Gastroesophageal sphincter (tissue), 4 donors: Measurements from ENCODE around the gene SIGLEC7. TPM values are rescaled to one million over a fixed set of nuclear protein-coding genes. Genes with fewer than 3 reads are reported as not detected.

Experiments used
- ATAC-seq: fragments of 150-250 bp; one replicate; pipeline ENCODE4 v1.9.1; 2016; ENCODE audit warnings: mild to moderate bottlenecking, moderate library complexity
- H3K27ac ChIP-seq, 4 donors: fragments of 200-600 bp; sonication (generic) in 3 of 4; 1 replicate in 3 of 4; 2 replicates in 1 of 4; pipeline ENCODE4 v1.5.1; 2016 to 2019
- H3K27me3 ChIP-seq: fragments of 200-600 bp; sonication (generic); one replicate; pipeline ENCODE4 v1.5.1; 2019
- H3K36me3 ChIP-seq, 2 donors: fragments of 200-600 bp; sonication (generic); one replicate each; pipeline ENCODE4 v1.5.1; 2019; ENCODE audit warnings: control low read depth in 1 of 2
- H3K4me1 ChIP-seq, 3 donors: fragments of 200-600 bp; sonication (generic); 1 replicate in 2 of 3; 2 replicates in 1 of 3; pipeline ENCODE4 v1.5.1; 2016 to 2019; ENCODE audit warnings: control low read depth in 2 of 3
- H3K4me3 ChIP-seq, 2 donors: fragments of 200-600 bp; sonication (generic); one replicate each; pipeline ENCODE4 v1.5.1; 2019; ENCODE audit warnings: mild to moderate bottlenecking in 1 of 2, moderate library complexity in 1 of 2
- H3K9me3 ChIP-seq, 3 donors: fragments of 200-600 bp; sonication (generic); one replicate each; pipeline ENCODE4 v1.5.1; 2017 to 2019; ENCODE audit warnings: control low read depth in 2 of 3
- EP300 ChIP-seq: sonication (generic); formaldehyde crosslinking; IDR thresholded peaks from one replicate; pipeline ENCODE4 v1.6.1; 2017; ENCODE audit warnings: antibody characterized with exemption, mild to moderate bottlenecking
- POLR2A ChIP-seq, 2 donors: fragments of 450-650 bp; IDR thresholded peaks; one replicate each; pipeline ENCODE4 v1.6.1; 2017; ENCODE audit warnings: antibody characterized with exemption in 2 of 2, mild to moderate bottlenecking in 2 of 2, moderate library complexity in 1 of 2
- POLR2AphosphoS5 ChIP-seq: sonication (generic); formaldehyde crosslinking; IDR thresholded peaks from one replicate; pipeline ENCODE4 v1.6.1; 2017; ENCODE audit warnings: antibody characterized with exemption
- WGBS, 2 donors: methylation state at CpG; one replicate each; pipeline ENCODE4 v1.1.5; 2018; ENCODE audit warnings: low coverage in 1 of 2; 5-methylcytosine and 5-hydroxymethylcytosine counted together
- total RNA-seq, 4 donors: library from RNA; depleted of rRNA; stranded (reverse); fragments of >200 nt; gene quantifications; one replicate each; pipeline ENCODE4 v1.1.0, GENCODE V29; 2016
- TF ChIP-seq, protein P1 (sequence below), 4 experiments: fragments of 200-600 bp in 2 of 4; fragments of 450-650 bp in 2 of 4; sonication (generic) in 1 of 4; IDR thresholded peaks; one replicate each; pipeline ENCODE4 v1.5.1; 2017 to 2019; ENCODE audit warnings: antibody characterized with exemption in 4 of 4, mild to moderate bottlenecking in 2 of 4, moderate library complexity in 2 of 4

SIGLEC7 gene
- total RNA-seq, 4 donors from 2014 or later: 0.46 to 4.4 (median 2.8) TPM; not detected in 1

DNA sequence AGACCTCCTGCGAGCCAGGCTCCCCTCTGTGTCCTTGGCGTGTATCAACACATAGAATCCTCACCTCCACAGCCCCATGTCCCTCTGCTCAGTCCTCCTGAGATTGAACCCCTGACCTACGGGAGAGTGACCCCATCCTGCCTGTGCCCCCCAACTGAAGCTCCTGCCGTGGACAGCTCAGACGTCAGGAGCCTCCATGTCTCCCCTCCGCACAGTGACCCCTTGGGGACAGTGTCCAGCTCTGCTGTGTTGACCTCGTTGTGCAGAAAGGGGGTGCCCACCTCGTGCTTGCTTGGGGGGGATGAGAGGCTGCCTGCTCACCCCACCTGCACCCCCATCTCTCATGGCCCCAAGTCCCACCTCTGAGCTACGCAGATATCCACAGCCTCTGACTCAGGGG is 17.9 kb upstream of the SIGLEC7 start:
- Histone ChIP-seq H3K4me1 (no peaks in the 10 kb centered on the region), H3K36me3 (no peaks in the 10 kb centered on the region), H3K4me3 (no peak overlapping the region), H3K27ac (peak overlapping the region in 2 of 4 donors; percentile 29 to 62), H3K9me3 (no peaks in the 10 kb centered on the region), H3K27me3 (peaks cover 47% of the 10 kb centered on the region)
- 83% methylated on average over 2 of the region's 9 CpGs; no CpG with 5 or more reads in 1 of the 2 donors for WGBS, 2 donors
- no peak for ATAC-seq
- TF ChIP-seq, protein P1, sequence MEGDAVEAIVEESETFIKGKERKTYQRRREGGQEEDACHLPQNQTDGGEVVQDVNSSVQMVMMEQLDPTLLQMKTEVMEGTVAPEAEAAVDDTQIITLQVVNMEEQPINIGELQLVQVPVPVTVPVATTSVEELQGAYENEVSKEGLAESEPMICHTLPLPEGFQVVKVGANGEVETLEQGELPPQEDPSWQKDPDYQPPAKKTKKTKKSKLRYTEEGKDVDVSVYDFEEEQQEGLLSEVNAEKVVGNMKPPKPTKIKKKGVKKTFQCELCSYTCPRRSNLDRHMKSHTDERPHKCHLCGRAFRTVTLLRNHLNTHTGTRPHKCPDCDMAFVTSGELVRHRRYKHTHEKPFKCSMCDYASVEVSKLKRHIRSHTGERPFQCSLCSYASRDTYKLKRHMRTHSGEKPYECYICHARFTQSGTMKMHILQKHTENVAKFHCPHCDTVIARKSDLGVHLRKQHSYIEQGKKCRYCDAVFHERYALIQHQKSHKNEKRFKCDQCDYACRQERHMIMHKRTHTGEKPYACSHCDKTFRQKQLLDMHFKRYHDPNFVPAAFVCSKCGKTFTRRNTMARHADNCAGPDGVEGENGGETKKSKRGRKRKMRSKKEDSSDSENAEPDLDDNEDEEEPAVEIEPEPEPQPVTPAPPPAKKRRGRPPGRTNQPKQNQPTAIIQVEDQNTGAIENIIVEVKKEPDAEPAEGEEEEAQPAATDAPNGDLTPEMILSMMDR (IDR thresholded peaks at IDR 0.05): no peak
- no peak for TF ChIP-seq POLR2A (IDR thresholded peaks at IDR 0.05)
- no peak for TF ChIP-seq EP300
- no peak for TF ChIP-seq POLR2AphosphoS5

DNA sequence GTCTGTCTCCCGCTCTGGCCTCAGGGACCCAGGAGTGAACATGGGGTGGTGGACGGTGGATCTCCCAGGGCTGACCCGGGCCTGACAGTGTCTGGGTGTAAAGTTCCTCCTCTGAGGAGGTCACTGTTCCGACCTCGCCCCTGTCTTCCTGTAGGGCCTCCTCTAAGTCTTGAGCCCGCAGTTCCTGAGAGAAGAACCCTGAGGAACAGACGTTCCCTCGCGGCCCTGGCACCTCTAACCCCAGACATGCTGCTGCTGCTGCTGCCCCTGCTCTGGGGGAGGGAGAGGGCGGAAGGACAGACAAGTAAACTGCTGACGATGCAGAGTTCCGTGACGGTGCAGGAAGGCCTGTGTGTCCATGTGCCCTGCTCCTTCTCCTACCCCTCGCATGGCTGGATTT is 17.4 kb upstream of the SIGLEC7 start, which contains the start of gene SIGLEC9:
SIGLEC9 (plus strand) TSS at position 178 of the 400 bp plus-strand sequence; CDS start at position 247, 69 bp downstream.
- H3K4me1 ChIP-seq: no peaks in the 10 kb centered on the region
- H3K9me3 ChIP-seq: no peaks in the 10 kb centered on the region
- peaks cover 50% of the 10 kb centered on the region for H3K27me3 ChIP-seq
- 60% methylated on average over 2 of the region's 14 CpGs; no CpG with 5 or more reads in 1 of the 2 donors for WGBS, 2 donors
- peak within 1 kb of the TSS in 3 of 4 donors; percentile 7 to 62 (median 54) for H3K27ac ChIP-seq
- TF ChIP-seq POLR2AphosphoS5: no peak
- TF ChIP-seq EP300: no peak
- TF ChIP-seq POLR2A (IDR thresholded peaks at IDR 0.05): peak; percentile 27 to 41
- TF ChIP-seq, protein P1 (IDR thresholded peaks at IDR 0.05): no peak
- ATAC-seq: peak; percentile 39
- H3K4me3 ChIP-seq: peak within 1 kb of the TSS in 1 of 2 donors; percentile 30
- no peaks in the 10 kb centered on the region for H3K36me3 ChIP-seq

DNA sequence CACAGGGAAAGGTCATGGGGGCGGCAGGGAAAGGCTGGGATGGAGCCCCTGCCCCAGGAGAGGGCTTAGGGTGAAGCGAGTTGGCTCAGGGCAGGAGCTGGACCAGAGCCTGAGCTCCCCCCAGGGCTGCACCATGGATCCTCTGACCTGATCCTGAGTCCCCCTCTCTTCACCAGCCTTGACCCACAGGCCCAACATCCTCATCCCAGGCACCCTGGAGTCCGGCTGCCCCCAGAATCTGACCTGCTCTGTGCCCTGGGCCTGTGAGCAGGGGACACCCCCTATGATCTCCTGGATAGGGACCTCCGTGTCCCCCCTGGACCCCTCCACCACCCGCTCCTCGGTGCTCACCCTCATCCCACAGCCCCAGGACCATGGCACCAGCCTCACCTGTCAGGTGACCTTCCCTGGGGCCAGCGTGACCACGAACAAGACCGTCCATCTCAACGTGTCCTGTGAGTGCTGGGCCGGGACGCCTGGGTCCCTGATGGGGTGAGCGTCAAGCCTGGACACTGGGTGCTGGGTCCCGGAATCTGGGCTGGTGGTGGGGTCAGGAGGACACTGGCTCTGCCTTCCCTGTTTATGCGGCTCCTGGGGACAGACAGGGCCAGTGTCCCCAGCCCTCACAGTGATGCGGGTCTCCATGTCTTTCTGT is 16.6 kb upstream of the SIGLEC7 start:
- 80% methylated on average over 2 of the region's 16 CpGs; no CpG with 5 or more reads in 1 of the 2 donors for WGBS, 2 donors
- peaks cover 58% of the 10 kb centered on the region for H3K27me3 ChIP-seq

DNA sequence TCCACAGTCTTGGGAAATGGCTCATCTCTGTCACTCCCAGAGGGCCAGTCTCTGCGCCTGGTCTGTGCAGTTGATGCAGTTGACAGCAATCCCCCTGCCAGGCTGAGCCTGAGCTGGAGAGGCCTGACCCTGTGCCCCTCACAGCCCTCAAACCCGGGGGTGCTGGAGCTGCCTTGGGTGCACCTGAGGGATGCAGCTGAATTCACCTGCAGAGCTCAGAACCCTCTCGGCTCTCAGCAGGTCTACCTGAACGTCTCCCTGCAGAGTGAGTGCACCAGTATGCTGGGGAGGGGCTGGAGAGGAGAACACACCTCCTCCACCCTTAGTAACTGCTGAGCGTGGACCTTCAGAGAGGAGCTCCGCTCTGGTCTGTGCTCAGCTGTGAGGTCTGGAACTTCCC is 15.1 kb upstream of the SIGLEC7 start:
- WGBS, 2 donors: 50 to 70% methylated on average over 2 of the region's 6 CpGs

More for the DNA sequence above, 16.6 kb upstream of the SIGLEC7 start:
- Histone ChIP-seq H3K27ac (peak overlapping the region in 3 of 4 donors; percentile 7 to 62 (median 54)), H3K4me1 (no peaks in the 10 kb centered on the region), H3K36me3 (no peaks in the 10 kb centered on the region), H3K4me3 (peak overlapping the region in 1 of 2 donors; percentile 30), H3K9me3 (no peaks in the 10 kb centered on the region)
- no peak for TF ChIP-seq POLR2AphosphoS5
- TF ChIP-seq POLR2A (IDR thresholded peaks at IDR 0.05): no peak
- TF ChIP-seq EP300: no peak
- TF ChIP-seq, protein P1 (IDR thresholded peaks at IDR 0.05): no peak
- ATAC-seq: no peak

More for the DNA sequence above, 15.1 kb upstream of the SIGLEC7 start:
- no peak for TF ChIP-seq EP300
- TF ChIP-seq POLR2AphosphoS5: no peak
- no peak for TF ChIP-seq POLR2A (IDR thresholded peaks at IDR 0.05)
- TF ChIP-seq, protein P1 (IDR thresholded peaks at IDR 0.05): no peak
- Histone ChIP-seq H3K4me1 (no peaks in the 10 kb centered on the region), H3K9me3 (no peaks in the 10 kb centered on the region), H3K27ac (peak overlapping the region in 1 of 4 donors; percentile 6), H3K27me3 (peaks cover 73% of the 10 kb centered on the region), H3K4me3 (peak overlapping the region in 1 of 2 donors; percentile 30), H3K36me3 (no peaks in the 10 kb centered on the region)
- ATAC-seq: no peak
